LoVo (cell line): ENCODE results near the gene SLC22A5.

ENCODE experiments used
- DNase-seq: peaks from one replicate; pipeline ENCODE4 v3.0.0-alpha.2; 2016; ENCODE audit warnings: low spot score

SLC22A5 gene

DNA sequence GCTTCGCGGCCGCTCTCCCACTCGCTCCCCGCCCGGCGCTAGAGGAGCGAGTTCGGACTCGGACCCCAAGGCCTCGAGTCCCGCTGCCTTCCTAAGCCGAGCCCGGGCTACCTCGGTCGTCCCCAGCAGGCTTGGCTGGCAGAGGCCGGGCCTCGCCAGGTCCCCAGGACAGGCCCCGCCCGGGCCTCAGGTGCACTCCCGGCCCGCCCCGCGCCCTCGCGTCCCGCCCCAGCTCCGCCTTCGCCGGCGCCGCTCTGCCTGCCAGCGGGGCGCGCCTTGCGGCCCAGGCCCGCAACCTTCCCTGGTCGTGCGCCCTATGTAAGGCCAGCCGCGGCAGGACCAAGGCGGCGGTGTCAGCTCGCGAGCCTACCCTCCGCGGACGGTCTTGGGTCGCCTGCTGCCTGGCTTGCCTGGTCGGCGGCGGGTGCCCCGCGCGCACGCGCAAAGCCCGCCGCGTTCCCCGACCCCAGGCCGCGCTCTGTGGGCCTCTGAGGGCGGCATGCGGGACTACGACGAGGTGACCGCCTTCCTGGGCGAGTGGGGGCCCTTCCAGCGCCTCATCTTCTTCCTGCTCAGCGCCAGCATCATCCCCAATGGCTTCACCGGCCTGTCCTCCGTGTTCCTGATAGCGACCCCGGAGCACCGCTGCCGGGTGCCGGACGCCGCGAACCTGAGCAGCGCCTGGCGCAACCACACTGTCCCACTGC is at the start of gene SLC22A5:
TSS of gene SLC22A5 (plus strand) at position 237 of the 707 bp plus-strand sequence. CDS start at position 500, 263 bp downstream.
- peak; percentile 84 for DNase-seq

DNA sequence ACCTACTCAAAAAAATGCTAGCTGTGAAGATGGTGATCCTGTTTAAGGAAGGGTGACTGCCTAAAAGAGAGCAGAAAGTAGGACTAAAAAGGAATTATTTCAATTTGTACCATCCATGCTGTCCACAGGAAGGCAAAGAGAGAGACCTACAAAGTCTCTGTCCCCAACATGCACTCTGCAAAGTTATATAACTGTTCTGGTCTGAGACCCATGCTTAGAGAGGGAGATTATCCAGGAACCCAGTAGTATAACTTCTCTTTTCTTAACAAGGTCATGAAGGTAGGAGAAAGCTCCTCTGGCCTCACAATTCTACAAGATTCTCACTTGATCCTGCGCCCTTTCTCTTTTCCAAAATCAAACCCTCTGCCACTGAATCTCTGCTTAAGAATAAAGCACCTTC is 49.5 kb upstream of the SLC22A5 start:
- no peak for DNase-seq

DNA sequence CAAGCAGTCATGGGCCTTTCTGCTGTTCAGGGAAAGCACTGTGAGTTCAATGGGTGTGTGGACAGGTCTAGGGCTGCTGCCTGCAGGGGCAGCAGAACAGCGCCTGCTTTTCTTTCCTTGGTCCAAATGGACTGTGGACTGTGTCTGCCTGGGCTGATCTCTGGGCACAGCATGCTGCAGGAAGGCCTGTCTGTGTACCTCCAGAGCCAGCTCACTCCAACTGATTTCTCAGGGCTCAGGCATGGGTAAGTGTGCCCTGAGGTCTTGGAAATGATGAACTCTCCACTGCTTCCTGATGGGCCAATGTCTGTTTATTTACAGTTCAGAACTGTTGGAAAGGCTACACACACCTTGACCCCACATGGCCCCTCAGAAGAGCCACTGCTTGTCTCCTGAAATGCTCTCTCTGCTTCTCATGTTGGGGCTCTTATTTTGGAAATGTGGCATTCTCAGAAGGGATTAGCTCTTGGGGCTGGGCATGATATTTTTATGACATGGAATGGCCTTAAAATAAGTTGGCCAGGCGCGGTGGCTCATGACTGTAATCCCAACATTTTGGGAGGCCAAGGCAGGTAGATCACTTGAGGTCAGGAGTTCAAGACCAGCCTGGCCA is 48.3 kb upstream of the SLC22A5 start:
- no peak for DNase-seq

DNA sequence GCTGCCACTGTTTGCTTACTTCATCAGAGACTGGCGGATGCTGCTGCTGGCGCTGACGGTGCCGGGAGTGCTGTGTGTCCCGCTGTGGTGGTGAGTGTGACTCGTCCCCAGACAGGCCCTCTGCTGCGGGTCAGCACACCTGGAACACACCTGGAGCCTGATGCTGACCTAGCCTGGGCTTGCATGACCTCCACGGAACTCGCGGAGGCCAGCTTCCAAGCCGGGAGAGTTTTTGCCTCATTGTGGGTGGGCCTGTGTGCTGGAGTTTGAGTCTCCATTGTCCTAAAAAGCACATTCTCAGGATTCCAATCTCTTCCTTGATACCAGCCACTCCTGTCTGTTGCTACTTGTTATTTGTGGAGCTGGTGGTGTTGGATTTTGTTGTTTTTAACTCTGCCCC is 47.2 kb upstream of the SLC22A5 start:
- DNase-seq = no peak

DNA sequence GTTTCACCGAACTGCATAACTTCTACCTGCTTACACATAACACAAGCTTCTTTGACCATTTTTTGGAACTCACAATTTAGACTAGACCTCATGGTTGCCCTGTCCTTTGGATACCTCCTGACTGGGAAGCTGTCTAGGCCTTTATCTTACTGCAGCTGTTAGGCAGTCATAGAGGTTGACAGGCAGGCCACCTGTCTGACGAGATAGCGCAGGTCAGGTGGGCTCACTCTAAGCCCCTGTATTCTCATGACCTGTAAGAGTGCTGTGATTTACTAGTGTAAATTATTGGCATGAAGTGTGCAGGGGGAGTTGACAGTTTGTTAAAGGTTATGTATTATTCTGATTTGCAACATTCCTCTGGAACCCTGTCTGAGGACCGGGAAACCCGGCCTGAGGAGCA is 46.3 kb upstream of the SLC22A5 start:
- DNase-seq = no peak

DNA sequence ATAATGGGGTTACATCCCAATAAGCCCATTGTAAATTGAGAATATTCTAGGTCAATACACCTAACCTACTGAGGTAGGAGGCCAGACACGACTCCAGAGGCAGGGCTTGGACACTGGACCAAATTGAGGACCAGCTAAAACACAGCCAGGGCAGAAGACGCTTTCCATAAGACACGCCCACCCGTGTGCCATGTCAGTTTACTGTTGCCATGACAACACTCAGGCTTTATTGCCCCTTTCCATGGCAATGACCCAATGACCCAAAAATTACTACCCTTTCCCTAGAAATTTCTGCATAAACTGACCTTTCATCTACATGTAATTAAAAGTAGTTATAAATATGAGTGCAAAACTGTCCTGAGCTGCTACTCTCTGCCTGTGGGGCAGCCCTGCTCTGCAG is 43.8 kb upstream of the SLC22A5 start:
- no peak for DNase-seq

DNA sequence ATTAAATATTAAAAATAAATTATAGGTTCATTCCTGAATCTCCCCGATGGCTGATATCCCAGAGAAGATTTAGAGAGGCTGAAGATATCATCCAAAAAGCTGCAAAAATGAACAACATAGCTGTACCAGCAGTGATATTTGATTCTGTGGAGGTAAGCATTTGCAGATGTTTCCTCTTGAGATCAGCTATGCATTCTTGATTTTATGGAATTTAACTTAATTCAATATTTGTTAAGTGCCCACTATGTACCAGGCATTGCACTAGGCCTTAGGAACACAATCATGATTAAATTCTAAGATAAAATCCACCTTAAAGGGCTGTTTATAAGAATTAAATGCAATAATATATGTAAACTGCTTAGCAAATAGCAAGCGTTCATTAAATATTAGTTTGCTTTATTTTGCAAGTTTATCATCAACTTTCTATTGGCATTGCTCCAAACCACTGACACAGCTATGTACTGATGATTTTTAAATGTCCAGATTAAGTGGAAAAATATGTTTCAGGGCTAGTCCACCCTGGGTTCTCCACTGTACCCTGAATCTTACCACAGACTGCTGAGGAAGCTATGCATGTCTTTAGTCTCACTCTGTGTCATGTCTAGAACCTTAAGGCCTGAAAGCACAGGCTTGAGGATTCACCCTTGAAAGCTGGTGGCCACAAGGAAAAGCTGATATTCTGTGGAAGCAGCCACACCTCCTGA is 42.1 kb upstream of the SLC22A5 start:
- DNase-seq = no peak

DNA sequence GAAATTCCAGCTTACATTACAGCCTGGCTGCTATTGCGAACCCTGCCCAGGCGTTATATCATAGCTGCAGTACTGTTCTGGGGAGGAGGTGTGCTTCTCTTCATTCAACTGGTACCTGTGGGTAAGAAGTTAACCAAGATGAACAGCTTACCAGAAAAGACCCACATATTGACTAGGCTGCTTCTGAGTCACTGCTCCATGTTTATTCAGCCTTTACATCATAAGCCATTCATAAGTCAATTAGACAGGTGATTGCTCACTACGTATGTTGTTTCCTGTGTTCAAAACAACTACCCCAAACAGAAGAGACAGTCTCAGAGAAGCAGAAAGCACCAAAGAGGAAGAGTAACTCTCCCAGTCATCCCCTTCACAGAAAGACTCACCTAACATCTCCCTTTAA is 34.7 kb upstream of the SLC22A5 start:
- no peak for DNase-seq

DNA sequence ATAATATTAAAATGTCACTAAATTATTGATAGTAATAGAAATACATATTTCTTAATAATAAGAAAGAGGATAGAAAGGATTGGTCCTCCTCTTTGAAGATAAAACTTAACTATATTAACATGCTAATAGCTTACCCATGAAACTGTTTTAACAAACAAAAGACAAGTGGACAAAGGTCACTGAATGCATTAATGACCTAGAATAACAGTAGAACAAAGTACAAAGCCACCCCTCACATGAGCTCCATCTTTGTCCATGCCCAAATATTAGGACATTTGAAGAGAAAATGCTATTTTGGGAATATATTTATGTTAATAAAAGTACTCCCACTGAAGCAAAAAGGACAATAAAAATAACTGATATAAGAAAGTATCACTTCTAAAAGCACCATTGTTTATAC is 34.1 kb upstream of the SLC22A5 start:
- DNase-seq = no peak

DNA sequence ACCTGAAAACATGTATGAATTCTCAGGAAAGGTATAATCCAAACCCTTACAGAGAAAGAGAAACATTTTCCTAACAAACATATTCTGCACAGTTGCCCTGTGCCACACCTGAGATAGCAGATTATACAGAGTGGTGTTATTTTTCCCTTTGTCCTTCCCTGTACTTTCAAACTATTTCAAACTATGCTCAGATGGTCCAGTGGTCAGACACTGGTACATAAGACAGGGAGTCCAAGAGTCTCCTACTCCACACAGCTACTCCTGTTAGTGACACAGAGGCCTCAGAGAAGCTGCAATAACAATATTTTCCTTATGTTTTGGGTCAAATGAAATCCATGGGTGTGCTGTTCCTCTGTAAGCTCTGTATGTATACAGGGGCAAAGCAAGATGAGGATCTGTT is 30.0 kb upstream of the SLC22A5 start:
- no peak for DNase-seq

DNA sequence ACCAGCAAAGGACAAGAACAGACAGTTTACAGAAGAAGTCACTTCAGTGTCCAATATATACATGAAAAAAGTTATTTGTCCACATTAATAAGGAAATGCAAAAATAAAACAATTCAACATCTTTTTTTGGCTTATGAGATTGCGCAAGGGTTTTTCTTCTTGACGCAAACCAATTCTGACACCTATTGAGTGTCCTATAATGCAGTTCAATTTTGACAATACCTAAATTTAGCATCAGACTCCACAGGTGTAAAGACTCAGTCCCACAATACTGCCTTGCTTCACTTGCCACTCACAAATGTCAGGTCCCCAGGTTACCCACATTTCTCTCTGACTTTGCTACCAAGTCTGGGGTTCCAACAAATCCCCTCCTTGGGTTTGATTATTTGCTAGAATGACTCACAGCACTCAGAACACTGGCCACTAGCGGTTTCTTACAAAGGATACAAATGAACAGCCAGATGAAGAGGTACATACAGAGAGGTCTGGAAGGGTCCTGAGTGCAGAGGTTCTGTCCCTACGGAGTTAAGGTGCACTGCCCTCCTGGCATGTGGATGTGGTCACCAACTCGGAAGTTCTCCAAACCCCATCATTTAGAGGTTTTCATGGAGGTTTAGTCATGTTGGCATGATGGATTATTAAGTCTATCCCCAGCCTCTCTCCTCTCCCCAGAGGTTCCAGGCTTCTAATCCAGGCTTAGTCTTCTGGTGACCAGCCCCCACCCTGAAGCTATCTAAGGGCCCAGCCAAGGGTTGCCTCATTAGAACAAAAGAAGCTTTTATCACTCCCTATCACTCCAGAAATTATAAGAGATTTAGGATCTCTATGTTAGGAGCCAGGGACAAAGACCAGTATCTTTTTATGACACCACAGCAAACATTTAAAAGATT is 27.0 kb upstream of the SLC22A5 start:
- DNase-seq = no peak

DNA sequence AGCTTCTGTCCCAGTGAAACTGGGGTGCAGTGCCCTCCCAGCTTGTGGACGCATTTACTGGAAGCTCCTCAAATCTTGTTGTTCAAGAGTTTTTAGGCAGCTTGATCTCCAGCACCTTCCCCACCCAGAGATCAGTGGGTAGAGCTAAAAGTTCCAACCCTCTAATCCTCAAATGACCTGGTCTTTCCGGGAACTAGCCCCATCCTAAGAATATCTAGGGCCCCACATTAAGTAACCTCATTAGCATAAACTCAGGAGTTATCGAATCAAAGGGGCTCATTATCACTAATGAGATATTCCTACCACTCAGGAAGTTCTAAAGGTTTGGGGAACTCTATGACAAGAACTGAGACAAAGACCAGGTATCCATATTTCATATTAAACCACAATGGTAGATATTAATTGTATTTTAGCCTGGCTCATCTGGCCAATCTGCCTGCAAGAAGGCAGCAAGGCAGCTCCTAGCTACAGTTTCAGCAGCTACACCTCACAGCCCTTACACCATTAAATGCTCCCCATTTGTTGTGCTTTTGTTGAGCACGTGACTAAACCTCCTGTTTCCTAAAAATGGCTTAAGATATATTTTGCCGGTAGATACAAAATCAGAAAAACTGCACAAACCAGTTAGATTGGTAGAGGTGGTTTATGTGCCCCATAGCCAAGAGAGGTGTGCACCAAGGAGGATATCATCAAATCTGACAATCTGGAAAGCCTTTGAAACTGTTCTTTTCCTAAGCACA is 24.6 kb upstream of the SLC22A5 start:
- no peak for DNase-seq

DNA sequence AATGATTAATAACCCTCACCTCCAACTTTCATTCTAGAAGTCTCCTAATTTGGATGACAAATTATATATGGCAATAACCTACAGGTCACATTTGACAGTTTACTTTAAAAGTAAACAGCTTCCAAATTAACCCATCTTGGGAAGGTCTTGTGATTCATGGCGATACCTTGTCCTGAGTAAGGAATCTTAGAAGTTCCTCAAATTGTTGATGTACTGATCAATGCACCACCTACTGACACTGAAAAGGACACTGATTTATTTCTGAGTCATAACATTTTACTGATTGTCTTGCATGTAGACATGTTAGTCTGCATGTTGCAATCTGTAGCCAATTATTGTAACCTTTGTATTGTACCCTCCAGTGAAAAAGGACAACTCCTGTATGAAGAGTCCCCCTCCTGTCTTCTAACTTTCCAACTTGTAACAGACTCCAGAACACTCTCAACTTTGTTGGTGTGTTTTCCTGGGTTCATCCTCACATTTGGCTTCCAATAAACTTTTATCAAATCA is 16.0 kb upstream of the SLC22A5 start:
- no peak for DNase-seq

DNA sequence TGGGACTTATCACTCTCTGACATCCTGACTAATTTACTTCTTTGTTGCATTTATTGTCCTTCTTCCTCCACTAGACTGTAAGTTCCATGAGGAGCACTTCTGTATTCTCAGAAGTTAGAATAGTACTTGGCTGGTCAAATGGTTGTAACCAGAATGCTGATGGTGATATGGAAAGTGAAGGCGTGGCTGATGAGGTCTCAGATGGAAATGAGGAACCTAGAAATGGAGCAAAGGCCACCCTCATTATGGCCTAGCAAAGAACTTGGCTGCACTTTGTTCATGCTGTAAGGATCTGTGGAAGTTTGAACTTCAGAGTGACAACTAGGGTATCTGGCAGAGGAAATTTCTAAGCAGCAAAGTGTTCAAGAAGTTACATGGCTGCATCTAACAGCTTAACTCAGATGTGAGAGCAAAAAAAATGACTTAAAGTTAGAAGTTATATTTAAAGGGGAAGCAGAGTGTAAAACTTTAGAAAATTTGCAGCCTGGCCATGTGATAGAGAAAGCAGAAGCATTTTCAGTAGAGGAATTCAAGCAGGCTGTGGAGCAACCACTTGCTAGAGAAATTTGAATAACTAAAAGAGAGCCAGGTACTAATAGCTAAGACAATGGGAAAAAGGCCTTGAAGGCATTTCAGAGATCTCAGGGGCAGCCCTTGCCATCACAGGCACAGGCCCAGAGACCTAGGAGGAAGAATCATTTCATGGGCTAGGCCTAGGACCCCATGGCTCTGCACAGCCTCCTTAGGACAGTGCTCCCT is 14.9 kb upstream of the SLC22A5 start:
- no peak for DNase-seq

DNA sequence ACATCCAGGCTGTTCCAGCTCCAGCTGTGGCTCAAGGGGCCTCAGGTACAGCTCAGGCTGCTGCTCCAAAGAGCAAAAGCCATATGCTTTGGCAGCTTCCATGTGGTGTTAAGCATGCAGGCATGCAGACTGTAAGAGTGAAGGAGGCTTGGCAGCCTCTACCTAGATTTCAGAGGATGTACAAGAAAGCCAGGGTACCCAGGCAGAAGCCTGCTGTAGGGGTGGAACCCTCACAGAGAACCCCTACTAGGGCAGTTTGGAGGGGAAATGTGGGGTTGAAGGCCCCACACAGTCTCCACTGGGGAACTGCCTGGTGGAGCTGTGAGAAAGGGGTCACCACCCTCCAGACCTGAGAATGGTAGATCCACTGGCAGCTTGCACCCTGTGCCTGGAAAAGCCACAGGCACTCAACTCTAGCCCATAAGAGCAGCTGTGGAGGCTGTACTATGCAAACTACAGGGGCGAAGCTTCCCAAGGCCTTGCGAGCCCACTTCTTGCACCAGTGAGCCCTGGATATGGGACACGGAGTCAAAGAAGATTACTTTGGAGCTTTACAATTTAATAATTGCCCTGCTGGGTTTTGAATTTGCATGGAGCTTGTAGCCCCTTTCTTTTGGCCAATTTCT is 14.3 kb upstream of the SLC22A5 start:
- DNase-seq = no peak

DNA sequence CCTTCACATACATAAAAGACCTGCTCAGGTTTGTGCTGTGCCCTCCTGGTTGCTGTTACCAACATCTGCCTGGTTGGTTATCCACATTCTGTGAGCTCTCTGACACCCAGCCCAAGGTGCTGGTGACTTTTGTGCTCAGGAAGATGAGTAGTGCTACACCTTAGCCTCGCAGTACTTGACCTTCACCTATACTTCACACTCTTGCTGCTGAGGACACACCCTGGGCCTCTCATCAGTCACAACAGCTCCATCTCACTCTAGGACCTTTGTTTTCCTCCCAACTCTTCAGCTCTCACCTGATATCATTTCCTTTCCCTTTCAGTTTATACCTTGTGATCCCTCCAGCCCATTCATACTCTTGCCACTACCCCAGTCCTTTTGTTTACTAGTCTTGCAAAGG is 10.7 kb upstream of the SLC22A5 start:
- DNase-seq = no peak

DNA sequence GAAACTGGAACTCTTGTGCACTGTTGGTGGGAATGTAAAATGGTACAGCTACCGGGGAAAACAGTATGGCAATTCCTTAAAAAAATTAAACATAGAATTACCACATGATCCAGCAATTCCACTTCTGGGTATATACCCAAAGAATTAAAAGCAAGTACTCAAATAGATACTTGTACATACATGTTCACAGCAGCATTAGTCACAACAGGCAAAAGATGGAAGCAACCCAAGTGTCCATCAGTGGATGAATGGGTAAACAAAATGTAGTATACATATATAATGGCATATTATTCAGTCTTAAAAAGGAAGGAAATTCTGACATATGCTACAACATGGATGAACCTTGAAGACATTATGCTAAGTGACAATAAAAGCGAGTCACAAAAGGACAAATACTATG is 7.4 kb upstream of the SLC22A5 start:
- DNase-seq = no peak

DNA sequence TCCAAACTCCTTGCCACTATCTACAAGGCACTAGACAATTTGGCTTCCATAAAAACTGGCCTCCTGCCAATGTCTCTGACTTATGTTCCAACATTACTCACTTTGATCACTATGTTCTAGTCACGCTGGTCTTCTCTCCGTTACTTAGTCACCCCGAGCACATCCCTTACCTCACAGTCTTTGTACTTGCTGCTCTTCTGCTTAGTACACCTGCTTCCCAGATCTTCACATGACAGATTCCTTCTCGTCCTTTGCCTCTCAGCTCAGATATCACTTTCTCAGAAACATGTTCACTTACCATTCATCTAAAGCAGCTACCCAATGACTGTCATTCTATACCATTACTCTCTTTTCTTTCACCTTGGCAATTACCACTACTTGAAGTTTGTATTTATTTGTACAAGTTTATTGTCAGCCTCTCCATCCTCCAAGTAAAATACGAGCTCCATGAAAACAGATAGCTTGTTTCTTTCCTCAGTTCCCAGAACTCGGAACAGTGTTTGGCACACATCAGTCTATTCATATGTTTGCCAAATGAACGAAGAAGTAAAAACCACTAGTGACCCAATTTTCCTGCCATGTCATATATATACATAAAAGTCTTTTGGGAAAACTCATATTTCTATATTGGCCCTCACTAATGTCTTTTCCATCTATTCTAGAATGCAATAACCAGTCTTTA is 5.9 kb upstream of the SLC22A5 start:
- DNase-seq = peak; percentile 43

DNA sequence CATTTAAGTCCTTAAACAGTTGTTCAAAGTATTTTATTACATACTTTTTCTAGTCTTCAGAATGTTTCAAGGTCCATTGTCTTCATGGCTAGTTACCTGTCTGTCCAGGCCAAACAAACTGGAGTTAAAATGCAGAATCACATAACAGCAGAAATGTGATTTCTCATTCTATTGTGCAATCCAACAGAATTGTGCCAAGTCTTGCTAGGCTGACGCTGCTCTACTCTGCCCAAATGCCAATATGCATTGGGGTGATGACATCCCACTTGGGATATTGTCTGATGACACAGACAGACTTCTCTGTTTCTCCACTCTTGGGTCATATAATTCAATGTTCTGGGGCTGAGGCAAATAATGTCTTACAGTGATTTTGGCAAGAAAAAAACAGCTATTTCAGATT is 5.2 kb upstream of the SLC22A5 start:
- no peak for DNase-seq

DNA sequence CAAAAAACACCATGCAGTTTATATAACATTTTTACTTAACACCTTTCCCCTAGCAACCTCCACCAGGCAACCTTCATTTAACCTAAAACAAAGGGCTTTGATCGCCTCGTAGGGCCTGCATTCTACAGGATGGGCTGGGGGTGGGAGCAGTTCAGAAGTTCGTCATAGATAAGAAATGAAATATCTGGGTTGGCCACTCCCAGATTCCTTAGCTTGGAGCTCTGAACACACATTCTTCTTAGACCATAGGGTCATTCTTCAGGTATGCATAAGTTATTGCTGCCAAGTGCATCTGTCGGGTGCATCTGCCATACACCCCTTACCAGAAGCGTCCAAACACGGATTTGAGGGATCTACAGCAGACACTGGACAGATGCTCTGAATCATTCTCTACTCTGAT is 4.3 kb upstream of the SLC22A5 start:
- peak; percentile 74 for DNase-seq
